A673 (cell line): ENCODE measurements around the gene FARP1. TPM values are rescaled to one million over a fixed set of nuclear protein-coding genes. Genes with fewer than 3 reads are reported as not detected.

Source experiments
- BruUV-seq: library from RNA; stranded (reverse); fragments of 400-500 nt; replicated peaks from 2 replicates; lab custom pipeline; 2021; lab: Mats Ljungman, UMichigan
- CTCF ChIA-PET: fragments of 300-600 bp; sonication (Branson Sonifier 250); formaldehyde crosslinking; loops from one replicate; lab custom pipeline; 2022; ENCODE audit warnings: antibody characterized with exemption; lab: Charles Lee
- POLR2A ChIA-PET: fragments of 300-600 bp; sonication (Branson Sonifier 250); formaldehyde crosslinking; loops from one replicate; lab custom pipeline; 2022; ENCODE audit warnings: antibody characterized with exemption; ENCODE audit not compliant: low non-redundant PET; lab: Charles Lee
- DNase-seq: peaks from one replicate; pipeline ENCODE4 v3.0.0-alpha.2; 2015; ENCODE audit warnings: low spot score
- H3K27ac ChIP-seq: fragments of 200-600 bp; sonication (generic); 2 replicates; pipeline ENCODE4 v1.5.1; 2016; ENCODE audit warnings: mixed run types, low read depth, mild to moderate bottlenecking, mixed read lengths, antibody characterized with exemption, low read length; ENCODE audit not compliant: poor library complexity, severe bottlenecking
- H3K27me3 ChIP-seq: fragments of 200-600 bp; sonication (generic); replicated peaks from 2 replicates; pipeline ENCODE4 v1.6.1; 2017; ENCODE audit warnings: mixed run types, low read depth, mild to moderate bottlenecking, mixed read lengths, antibody characterized with exemption, low read length; ENCODE audit not compliant: insufficient read depth, poor library complexity
- H3K36me3 ChIP-seq: fragments of 200-600 bp; sonication (generic); 2 replicates; pipeline ENCODE4 v1.6.1; 2016; ENCODE audit warnings: mixed run types, mild to moderate bottlenecking, mixed read lengths, antibody characterized with exemption, low read length; ENCODE audit not compliant: insufficient read depth, poor library complexity, severe bottlenecking
- H3K4me1 ChIP-seq: fragments of 200-600 bp; sonication (generic); 2 replicates; pipeline ENCODE4 v1.6.1; 2017; ENCODE audit warnings: mixed run types, mild to moderate bottlenecking, mixed read lengths, antibody characterized with exemption, low read length; ENCODE audit not compliant: insufficient read depth, poor library complexity, severe bottlenecking
- H3K4me3 ChIP-seq: fragments of 200-600 bp; sonication (generic); 2 replicates; pipeline ENCODE4 v1.5.1; 2016; ENCODE audit warnings: low read depth, mixed run types, mild to moderate bottlenecking, mixed read lengths, low read length; ENCODE audit not compliant: poor library complexity, severe bottlenecking
- H3K9me3 ChIP-seq: fragments of 200-600 bp; sonication (generic); 2 replicates; pipeline ENCODE4 v1.6.1; 2016; ENCODE audit warnings: mixed run types, low read depth, mild to moderate bottlenecking, mixed read lengths, antibody characterized with exemption, low read length; ENCODE audit not compliant: poor library complexity, severe bottlenecking
- EZH2 ChIP-seq: fragments of 200-600 bp; sonication (generic); IDR thresholded peaks from 2 replicates; pipeline ENCODE4 v1.6.1; 2017; ENCODE audit warnings: borderline replicate concordance, low read depth, mild to moderate bottlenecking, mixed read lengths, antibody characterized with exemption, low read length; ENCODE audit not compliant: poor library complexity, severe bottlenecking
- intact Hi-C: fragments of 100-400 bp; cut with micrococcal nuclease; formaldehyde crosslinking; loops from one replicate; pipeline ENCODE4 v1.10.0; 2022; ENCODE audit not compliant: unreplicated experiment
- total RNA-seq: library from RNA; stranded (reverse); gene quantifications from 2 replicates; pipeline ENCODE4 v1.2.3, GENCODE V29; 2021
- TF ChIP-seq, protein P1 (sequence below): fragments of 300-800, 200-600 bp; sonication (generic); conservative IDR thresholded peaks from 2 replicates; pipeline ENCODE4 v1.5.1; 2017; ENCODE audit warnings: low read depth, mild to moderate bottlenecking, antibody characterized with exemption, low read length, moderate library complexity, mixed read lengths

The FARP1 gene
- total RNA-seq, 1 experiment from 2014 or later: 177 TPM

DNA sequence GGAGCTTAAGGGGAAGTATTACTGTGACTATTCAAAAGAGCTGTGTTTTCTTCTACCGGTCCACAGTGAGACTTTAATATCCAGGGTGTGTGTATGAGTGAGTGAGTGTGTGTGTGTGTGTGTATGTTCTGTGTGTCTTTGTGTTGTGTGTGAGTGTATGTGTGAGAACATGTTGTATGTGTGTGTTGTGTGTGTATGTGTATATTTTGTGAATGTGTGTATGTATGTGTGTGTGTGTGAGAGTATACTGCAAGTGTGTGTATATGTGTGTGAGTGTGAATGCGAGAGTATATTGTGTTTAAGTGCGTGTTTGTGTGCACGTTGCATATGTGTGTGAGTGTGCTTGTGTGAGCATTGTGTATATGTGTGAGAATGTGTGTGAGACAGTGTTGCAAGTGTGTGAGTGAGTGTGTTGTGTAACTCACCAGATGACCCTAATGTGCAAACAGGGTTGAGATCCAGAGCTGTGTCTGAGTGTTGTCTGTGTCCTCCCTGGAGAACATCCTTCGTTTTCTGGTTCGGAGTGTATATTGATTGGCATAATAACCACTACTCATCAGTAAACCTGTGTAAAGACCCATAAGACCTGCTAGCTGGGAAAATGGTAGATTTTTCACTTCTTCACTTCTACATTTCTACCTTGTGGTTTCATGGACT, 135.3 kb downstream of the FARP1 start:
- BruUV-seq: no TSS peak
- CTCF ChIA-PET: no interaction called here
- Histone ChIP-seq H3K4me1 (peaks cover 50% of the 10 kb centered on the region), H3K9me3 (no peaks in the 10 kb centered on the region), H3K36me3 (no peaks in the 10 kb centered on the region), H3K4me3 (no peak overlapping the region), H3K27ac (no peak overlapping the region), H3K27me3 (no peaks in the 10 kb centered on the region)
- POLR2A ChIA-PET: interaction anchor here (0.6 kb wide), 1 partner anchor 114 kb away, joined by 15 read pairs; no protein-coding TSS in a partner anchor
- TF ChIP-seq EZH2: no peak
- TF ChIP-seq, protein P1, sequence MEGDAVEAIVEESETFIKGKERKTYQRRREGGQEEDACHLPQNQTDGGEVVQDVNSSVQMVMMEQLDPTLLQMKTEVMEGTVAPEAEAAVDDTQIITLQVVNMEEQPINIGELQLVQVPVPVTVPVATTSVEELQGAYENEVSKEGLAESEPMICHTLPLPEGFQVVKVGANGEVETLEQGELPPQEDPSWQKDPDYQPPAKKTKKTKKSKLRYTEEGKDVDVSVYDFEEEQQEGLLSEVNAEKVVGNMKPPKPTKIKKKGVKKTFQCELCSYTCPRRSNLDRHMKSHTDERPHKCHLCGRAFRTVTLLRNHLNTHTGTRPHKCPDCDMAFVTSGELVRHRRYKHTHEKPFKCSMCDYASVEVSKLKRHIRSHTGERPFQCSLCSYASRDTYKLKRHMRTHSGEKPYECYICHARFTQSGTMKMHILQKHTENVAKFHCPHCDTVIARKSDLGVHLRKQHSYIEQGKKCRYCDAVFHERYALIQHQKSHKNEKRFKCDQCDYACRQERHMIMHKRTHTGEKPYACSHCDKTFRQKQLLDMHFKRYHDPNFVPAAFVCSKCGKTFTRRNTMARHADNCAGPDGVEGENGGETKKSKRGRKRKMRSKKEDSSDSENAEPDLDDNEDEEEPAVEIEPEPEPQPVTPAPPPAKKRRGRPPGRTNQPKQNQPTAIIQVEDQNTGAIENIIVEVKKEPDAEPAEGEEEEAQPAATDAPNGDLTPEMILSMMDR: no peak
- no peak for DNase-seq
- intact Hi-C loops: no loop called here

DNA sequence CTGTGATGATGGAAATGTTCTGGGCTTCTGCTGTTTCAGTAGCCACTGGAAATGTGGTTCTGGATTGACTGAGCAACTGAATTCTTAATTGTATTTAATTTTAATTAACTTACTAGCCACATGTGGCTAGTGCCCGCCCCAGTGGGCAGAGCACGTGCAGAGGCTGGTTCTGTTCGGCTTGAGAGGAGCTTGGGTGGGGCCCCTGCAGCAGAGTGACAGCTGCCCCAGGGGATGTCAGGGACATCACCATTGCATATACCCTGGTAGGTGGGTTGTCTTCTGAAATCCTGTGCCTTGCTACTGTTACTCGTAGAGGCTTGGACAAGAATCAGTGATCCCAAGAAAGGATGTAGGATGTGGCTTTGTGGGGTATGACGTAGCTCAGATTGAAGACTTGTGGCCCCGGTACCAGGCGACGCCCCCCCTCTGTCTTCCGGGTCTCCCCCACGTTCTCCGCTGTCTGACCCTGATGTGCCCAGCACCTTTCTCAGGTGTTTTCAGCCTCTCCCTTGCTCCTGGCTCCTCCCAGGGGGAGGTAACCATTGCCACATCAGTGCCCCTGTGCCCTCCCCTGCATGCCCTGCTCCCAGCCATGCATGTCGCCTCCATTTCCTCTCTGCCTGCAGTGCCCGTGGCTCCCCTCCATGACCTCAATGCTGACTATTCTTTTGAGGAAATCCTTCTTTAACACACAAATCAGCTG, 136.7 kb downstream of the FARP1 start:
- CTCF ChIA-PET: no interaction called here
- H3K4me3 ChIP-seq: no peak overlapping the region
- intact Hi-C loops: loop anchor here (10.0 kb wide), 1 partner anchor 135 kb away; the partner anchor contains the start of gene FARP1
- H3K36me3 ChIP-seq: no peaks in the 10 kb centered on the region
- no peak for TF ChIP-seq EZH2
- POLR2A ChIA-PET: no interaction called here
- no peak for DNase-seq
- H3K9me3 ChIP-seq: no peaks in the 10 kb centered on the region
- BruUV-seq: no TSS peak
- no peaks in the 10 kb centered on the region for H3K27me3 ChIP-seq
- peak overlapping the region; percentile 72 for H3K27ac ChIP-seq
- peaks cover 50% of the 10 kb centered on the region for H3K4me1 ChIP-seq

DNA sequence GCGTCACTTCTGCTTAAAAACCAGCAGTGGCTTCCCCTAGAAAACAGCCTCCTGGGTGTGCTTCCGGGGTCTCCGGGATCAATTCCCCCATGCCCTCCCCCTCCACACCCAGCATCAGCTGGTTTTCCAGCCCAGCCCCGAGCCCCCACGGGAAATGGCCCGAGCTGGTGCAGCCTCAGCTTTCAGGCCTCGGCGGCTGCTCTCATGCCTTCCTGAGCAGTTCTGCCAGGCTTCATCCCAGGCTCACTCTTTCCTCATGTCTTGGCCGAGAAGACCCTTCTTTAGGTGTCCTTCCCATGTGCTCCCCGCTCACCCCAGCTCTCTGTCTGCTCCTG, 137.2 kb downstream of the FARP1 start:
- BruUV-seq: no TSS peak
- TF ChIP-seq, protein P1: no peak
- TF ChIP-seq EZH2: no peak
- Histone ChIP-seq H3K4me3 (no peak overlapping the region), H3K9me3 (no peaks in the 10 kb centered on the region), H3K27ac (peak overlapping the region; percentile 72), H3K27me3 (no peaks in the 10 kb centered on the region), H3K36me3 (no peaks in the 10 kb centered on the region), H3K4me1 (peaks cover 50% of the 10 kb centered on the region)
- CTCF ChIA-PET: no interaction called here
- POLR2A ChIA-PET: no interaction called here
- DNase-seq: peak; percentile 85
- intact Hi-C loops: loop anchor here (10.0 kb wide), 1 partner anchor 135 kb away; the partner anchor contains the start of gene FARP1
